Stimulated activated CD4-positive, alpha-beta T cell treated with anti-CD3 and anti-CD28 coated beads, TNF-alpha, amount 100 ng/mL, for 48 hours (primary cell): ENCODE results near the gene CCNQ.
"Not testable (repeated sequence)": the region's sequence is repeated elsewhere in the genome, so short reads cannot be mapped to it uniquely, and the experiment has no call there.

Experiments
- DNase-seq, 3 donors: peaks; one replicate each; pipeline ENCODE4 v3.0.0-alpha.2; 2020; ENCODE audit warnings: low read depth in 3 of 3

Gene CCNQ

GRCh38 chrX:153623310-153624029, 24.5 kb upstream of the CCNQ start:
- no peak for DNase-seq

GRCh38 chrX:153622661-153623309, 23.8 kb upstream of the CCNQ start:
- no peak for DNase-seq

GRCh38 chrX:153621949-153622598, 23.1 kb upstream of the CCNQ start:
- no peak for DNase-seq

- no peak for DNase-seq
These were observed 21.6 kb upstream of the CCNQ start for GRCh38 chrX:153620576-153620975.

DNA sequence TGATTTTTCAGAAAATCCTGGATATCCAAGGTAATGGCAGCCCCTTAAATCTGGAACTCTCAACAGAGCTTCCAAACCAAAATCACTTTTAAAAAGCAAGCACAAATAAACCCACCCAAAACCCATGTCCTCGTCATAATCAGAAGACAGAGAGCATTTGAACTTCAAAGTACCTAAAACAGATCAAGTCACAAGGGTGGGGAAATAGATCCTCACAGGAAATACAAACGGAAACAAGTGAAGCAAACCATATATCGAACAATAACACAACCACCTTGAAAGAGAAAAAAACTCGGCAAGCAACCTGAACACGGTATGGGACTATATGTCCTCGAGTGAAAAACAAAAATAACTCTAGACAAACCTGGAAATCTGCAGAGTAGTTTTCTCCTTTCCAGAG, 15.9 kb upstream of the CCNQ start:
- no peak for DNase-seq

GRCh38 chrX:153612413-153612812, 13.5 kb upstream of the CCNQ start:
- no peak for DNase-seq

DNA sequence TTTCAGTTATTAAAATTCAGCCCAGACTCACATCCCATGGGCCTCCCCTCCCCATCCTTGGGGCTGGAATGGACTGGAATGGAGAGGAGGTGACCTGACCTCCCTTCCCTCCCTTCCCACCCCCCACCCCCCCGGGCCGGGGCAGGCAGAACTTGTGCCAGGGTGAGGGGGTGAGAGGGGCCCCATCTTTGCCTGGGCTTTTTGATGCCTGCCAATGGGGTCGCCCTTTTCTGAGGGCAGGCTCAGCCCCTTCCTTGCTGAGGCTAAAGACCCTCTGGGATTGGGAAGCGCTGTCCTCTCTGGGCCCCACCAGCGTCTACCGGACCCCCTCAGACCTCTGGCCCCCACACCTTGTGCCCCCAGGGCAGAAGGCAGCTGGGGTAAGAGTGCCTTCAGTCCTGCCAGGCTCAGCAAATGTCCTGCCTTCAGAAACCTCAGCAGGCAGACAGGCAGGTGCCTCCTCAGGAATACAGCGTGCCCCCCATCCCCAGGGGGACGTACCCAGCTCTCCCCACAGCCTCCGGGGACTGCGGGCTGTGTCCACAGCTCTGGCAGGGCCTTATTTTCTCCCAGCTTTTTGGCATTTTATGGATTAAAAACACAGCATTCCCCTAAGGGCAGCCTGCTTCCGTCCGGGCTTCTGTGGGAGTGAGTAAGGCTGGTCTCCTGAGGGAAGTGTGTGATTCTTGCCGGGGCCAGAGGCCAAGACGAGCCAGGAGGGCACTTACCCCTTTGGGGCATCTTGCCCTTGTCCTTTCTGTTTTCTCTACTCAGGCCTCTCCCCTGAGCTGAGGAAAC, 12.6 kb upstream of the CCNQ start:
- DNase-seq: no peak

DNA sequence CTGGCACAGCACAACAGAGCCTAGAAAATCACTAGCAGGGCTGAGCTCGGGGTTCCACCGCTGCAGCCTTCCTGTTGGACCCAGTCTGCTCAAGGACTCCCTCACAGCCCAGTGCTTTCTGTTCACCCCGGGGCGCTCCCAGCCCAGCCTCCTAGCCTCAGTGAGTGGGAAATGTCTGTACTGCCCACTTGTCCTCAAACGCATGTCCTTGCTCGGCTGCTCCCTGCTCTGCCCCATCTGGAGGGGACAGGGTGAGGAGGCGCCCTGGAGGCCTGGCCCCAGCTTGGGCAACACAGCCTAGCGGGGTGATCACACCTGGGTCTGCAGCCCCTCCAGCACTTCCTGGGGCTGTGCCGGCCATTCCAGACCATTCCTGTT, 11.9 kb upstream of the CCNQ start:
- DNase-seq: no peak

DNA sequence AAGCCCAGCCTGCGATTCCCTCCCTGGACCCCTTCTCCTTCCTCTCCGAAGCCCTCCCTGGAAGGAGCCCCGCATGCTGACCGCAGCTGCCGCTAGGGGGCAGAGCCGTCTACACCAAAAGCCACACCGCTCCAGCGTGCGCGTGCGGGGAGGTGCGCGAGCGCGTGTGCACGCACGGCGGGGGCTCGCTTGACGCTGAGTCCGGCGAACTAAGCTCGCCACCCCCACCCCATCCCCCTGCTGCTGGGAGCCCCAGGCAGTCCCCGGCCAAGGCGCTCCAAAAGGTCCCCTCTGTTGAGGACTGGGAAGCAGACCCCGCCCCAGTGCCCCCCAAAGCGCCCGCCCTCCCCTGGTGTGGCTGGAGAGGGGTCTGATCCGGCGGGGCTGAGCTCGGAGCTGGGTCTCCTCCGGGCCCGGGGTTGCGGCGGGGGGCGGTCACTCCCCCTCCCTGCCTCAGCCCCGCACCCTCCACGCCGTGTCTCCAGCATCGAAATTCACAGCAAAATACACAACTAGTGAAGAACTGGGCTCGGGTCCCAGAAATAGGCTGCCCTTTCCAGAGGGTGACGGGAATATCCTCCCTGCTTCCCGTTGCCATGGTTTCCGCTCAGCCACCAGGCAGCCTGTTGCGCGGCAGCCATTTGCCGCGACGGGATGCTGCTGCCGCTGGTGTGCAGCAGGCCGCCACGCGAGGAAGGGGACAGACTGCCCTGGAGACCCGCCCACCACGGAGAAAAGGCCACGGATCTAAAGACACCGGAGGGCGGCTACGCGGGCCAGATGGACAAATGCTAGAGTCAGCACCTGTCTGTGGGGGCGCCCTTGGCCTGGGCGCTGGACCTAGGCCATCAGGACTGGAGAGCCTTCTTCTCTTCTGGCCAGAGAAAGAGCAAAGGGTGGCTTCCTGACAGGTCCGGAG, 11.2 kb upstream of the CCNQ start:
- DNase-seq: peak; percentile 41 to 60 (median 58)

DNA sequence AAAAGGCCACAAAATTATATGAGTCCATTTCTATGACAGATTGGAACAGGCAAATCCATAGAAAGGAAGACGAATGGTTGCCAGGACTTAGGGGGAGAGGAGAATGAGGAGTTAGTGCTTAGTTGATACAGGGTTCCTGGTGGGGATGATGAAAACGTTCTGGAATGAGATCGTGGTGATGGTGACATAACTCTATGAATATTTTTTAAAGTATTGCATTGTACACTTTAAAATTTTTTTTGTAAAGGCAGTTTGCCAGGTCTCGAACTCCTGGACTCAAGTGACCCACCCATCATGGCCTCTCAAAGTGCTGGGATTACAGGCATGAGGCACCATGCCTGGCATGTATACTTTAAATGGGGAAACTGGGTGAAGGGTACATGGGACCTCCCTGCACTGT, 9.9 kb upstream of the CCNQ start:
- DNase-seq: no peak

- DNase-seq: no peak
These were observed 9.4 kb upstream of the CCNQ start for GRCh38 chrX:153608376-153608775.

DNA sequence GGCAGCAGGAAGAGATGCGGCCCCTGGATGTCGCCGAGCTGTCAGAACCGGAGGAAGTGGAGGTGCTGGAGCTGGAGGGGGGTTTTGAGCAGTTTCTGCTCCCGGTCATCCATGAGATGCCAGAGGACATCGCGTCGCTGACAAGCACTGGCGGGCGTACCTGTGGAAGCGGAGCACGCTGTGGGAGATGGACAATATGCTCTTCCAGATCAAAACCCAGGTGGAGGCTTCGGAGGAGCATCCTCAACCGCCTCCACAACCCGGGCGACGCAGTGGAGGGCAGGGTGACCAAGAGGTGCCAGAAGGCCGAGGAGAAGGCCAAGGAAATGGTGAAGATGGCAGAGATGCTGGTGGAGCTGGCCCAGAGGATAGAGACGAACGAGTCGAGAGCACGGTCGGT, 7.6 kb upstream of the CCNQ start:
- no peak for DNase-seq

- DNase-seq: not testable (repeated sequence)
These were observed 5.9 kb upstream of the CCNQ start for GRCh38 chrX:153604666-153605380.

- no peak for DNase-seq
These were observed 4.3 kb upstream of the CCNQ start for GRCh38 chrX:153603131-153603656.

DNA sequence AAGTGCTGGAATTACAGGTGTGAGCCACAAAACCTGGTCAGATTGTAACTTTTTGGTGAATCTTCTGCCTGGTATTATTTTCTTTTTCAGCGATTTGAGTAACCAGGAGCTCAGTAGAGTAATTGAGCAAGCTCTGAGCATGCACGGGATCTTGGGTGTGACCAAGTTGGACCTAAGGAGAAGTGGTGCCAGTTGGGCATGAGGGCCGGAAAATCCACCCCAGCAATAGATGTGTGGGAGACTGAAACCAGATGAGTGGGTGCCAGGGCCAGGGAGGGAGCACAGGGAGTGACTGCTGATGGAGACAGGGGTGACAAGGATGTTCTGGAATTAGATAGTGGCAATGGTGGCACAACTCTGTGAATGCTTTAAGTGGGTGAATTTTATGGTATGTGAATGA, 3.7 kb upstream of the CCNQ start:
- no peak for DNase-seq

DNA sequence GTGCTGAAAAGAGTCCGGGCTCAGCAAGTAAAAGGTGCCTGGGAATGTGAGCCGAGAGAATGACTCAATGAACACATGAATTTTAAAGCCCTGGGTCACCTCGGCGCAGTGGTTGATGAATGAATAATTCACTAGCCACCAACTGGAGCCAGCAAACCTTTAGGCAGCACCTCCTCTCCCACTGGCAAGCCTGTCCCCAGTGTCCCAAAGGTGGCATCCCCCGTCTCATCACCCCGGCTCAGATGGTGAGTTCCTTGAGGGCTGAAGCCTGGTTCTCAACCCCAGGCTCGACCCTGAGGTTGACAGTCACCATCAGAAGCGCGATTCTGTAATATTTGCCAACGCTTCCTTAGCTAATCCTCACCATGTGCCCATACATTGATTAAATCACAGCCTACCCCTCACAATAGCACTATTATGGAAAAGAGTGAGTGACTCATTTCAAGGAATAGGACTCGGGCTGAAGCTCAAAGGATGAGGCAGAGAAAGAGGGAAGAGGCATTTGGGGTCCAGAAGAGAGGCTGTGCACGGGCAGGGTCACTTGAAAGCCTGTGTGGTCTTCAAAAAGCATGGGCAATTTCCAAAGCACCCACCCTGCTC, 2.7 kb upstream of the CCNQ start:
- DNase-seq: no peak

- DNase-seq: no peak
These were observed 2.0 kb upstream of the CCNQ start for GRCh38 chrX:153600921-153601320.

GRCh38 chrX:153600032-153600373, 1.1 kb upstream of the CCNQ start:
- DNase-seq: no peak

- DNase-seq: peak; percentile 71 to 75 (median 75)
These were observed 473 bp upstream of the CCNQ start for GRCh38 chrX:153599192-153600031.
